NCI-H510A treated with DMSO at 0.1 percent for 48 hours (cell line): ENCODE measurements around the gene RHOH.
"Not testable (repeated sequence)": the region's sequence is repeated elsewhere in the genome, so short reads cannot be mapped to it uniquely, and the experiment has no call there.

ENCODE experiments used
- DNase-seq: peaks from one replicate; lab custom pipeline; 2025; lab: John Stamatoyannopoulos, UW

Gene RHOH

DNA sequence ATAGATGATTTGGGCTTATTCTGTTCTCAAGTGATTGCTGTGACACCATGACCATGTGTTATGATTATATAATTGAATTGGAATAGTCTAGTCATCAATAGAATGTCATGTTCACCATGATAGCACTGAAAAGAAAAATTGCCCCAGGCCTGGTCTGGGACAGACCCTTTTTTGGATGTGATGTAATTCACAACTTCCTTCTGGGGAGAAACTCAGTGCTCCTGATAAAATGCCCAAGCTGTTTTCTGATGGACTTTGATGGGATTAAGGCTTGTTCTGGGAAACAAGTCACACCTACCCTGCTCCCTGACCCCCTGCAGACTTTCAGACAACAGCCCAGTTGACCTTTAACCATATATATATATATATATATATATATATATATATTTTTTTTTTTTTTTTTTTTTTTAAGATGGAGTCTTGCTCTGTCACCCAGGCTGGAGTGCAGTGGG, 65.3 kb downstream of the RHOH start:
- no peak for DNase-seq

DNA sequence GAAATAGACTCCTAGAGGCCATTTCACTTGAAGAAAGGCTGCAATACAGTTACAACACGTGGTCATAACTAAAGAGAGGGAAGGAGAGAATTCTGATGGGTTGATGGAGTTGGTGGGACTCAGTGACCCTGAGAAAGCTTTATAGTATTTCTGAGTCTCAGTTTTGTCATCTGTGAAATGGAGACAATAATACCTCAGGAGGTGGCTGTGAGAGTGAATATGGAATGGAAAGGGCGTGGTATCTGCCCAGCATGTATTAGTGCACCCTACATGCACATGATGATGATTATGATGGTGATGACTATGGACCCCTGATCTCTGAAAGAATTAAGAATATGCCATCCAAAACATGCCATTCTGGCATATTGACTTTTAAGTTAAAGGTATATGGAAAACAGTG, 66.0 kb downstream of the RHOH start:
- no peak for DNase-seq

DNA sequence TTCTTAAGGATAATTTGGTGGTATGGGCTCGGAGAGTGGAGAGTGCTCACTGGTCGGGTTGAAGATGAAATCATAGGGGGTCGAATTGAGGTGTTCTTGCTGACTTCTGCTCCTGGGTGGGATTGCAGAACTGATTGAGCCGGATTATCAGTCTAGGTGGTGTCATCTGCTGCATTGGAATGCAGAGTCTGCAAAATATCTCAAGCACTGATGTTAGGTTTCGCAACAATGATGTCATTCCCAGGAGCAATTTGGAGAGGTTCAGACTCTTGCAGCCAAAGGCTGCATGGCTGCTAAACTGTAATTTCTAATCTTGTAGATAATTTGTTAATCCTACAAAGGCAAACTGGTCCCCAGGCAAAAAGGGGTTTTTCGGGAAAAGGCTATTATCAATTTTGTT, 67.7 kb downstream of the RHOH start:
- no peak for DNase-seq

DNA sequence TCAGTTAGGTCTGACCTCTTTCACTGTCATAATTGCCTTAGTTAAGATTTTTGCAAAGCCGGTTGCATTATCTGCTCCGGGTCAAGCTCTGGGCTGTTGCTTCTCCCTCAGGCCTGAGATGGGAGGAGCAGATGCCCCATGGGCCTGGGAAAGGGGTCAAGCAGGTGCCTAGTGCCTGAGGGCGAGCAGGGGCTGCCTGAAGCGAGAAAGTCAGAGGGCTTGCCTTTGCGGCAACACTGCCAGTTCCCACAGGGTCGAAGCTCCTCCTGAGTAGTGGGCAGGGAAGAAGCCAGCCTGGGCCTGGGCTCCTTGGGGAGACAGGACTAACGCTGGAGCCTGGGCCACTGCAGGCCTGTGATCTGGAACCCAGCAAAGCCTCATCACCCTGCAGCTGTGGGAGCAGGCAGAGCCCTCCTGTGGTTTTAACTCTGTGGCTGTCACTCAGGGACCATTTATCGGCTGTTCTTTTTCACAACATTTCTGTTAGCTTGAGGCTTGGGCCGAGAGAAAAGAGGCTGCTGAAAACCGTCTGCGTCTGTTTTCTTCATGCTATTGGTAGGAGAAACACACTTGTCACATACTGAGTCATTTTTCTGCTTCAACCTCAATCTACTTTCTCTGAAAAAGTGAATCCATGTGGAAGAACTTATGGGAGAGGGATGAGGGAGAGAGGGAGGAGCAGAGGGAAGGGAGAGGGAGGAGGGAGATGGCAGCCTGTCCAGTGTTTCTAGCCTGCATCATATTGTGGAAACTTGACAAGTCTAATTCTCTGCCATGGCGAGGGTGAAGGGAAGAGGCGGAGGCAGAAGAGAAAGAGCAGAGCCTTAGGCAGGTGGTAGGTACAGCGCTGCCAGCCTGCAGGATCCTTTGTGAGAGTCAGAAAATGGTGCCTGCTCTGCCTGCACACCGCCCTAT, 68.4 kb downstream of the RHOH start:
- peak; percentile 16 for DNase-seq

DNA sequence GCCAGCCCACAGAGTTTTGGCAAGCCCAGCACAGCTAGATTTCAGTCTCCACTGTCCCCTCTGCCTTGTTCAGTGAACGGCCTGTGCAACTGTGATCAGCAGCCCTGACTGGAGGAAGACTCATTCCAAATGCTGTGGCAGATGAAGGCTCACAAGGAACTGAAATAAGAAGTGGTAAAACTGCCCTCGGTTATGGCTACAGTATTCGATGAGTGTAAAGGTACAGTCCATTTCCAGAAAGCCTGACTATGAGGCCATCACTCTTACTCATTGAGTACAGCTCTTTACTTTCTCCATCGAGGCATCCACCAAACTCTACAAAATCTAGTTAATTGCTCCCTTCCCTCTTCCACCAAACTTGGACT, 69.1 kb downstream of the RHOH start:
- DNase-seq, result no peak

DNA sequence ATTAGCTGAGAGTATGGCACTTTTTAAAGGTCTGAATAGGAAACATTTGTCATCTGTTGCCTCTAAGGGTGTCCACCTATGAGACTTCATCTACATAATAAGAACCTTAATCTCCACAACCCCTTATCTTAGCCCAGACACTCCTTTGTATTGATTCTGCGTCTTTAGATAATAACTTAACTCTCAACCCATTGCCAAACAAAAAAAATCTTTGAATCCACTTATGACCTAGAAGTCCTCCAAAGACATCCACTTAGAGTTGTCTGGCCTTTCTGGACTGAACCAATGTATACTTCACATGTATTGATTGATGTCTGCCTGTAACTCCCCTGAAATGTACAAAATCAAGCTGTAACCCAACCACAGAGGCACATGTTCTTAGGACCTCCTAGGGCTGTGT, 72.3 kb downstream of the RHOH start:
- no peak for DNase-seq

DNA sequence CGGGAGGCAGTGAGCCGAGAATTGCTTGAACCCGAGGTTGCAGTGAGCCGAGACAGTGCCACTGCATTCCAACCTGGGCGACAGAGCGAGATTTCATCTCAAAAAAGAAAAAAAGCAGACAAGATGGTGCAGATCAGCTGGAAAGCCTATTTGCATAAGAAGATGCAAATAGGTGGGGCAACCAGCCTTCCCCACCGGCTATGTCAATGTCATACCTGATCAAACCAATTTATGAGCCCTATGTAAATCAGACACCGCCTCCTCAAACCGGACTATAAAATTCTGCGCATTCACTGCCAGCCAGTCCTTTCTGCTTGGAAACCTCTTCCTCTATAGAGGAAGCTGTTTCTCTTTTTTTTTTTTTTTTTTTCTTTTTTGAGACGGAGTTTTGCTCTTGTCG, 73.8 kb downstream of the RHOH start:
- no peak for DNase-seq

DNA sequence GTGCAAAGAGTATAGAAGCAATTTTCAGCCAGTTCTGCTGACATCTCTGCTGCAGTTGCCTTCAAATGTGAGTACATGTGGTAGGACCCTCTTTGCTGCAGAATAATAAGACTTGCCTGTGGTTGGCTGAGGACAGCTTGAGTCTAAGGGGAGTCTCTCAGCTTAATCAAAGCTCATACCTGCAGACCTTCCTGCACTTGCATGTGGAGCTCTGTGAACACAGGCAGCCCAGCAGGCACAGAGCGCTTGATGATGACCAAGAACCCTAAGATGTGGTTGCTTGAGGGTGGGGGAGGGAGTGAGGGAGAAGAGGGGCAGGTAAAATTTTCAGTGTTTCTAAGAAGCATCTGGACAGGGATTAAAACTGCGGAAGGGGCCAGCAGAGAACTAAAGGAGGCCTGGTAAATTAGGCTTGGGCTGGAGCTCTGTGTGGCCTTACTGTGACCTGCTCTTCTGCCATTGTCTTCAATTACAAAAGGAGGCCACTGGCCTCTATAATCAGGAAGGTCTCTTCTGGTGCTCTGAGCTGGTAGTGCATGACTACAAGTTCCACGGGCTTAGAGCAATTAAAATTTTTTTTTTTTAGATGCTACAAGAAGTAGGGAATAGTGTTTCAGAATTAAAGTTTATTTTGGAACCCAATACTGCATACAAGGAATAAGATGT, 78.4 kb downstream of the RHOH start:
- DNase-seq, result no peak

DNA sequence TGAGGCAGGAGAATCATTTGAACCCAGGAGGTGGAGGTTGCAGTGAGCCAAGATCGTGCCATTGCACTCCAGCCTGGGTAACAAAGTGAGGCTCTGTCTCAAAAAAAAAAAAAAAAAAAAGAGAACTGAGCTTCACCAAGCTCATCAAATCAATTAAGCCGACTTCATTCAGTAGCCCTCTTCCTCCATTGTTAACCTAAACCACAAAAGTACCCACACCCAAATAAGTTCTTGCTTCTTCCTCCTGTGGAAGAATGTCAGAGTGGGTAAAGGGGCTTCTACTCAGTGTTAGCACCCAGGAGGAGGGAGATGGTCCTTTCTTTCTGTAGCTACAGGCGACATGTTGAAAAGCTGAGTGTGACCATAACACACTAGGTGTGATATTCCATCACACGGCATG, 79.7 kb downstream of the RHOH start:
- DNase-seq, result no peak

DNA sequence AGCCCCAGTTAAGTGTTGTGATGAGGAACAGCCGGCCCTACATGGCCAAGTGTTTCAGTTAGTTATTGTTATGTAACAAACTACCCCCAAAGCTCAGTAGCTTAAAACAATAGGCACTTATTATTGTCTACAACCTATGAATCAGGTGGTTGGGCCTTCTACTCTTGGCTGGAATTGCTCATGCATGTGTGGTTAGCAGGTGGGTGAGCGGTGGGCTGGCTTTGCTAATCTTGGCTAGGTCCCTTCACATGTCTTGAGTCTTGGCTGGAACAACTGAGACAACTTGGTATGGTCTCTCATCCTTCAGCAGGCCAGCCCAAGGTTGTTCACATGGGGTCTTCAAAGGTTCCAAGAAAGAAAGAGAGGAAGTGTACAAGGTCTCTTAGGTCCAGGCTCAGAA, 83.8 kb downstream of the RHOH start:
- DNase-seq, result no peak

DNA sequence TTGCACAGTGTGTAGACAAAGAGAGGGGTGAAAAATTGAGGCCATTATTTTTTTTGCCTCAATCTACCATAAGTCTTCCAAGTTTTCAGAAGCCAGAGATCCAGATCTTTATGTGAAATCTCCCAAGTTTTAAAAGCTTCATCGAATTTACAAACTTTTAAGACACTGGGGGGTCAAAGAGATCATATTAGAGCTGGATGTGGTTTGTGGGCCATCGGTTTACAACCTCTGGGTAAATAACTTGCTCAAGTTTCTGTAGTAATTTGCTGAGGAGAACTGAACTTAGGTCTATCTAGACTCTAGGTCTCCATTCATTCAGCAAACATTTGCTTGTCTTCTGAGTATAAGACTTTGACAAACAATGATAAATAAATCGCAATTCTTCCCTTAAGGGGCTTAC, 84.3 kb downstream of the RHOH start:
- no peak for DNase-seq

DNA sequence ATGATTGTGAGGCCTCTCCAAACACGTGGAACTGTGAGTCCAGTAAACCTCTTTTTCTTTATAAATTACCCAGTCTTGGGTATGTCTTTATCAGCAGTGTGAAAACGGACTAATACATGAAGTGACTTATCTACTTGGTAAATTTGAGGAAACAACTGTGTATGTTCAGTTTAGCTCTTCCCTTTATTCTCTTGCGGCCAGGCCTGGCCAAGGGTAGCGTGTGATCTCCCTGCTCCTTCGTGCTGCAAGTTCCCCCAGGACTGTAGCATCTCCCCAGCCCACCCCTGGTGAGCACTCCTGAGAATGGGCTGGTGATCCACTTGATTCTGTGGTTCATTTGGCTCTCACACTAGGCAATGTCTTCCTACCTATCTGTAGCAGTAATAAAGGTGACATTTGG, 85.1 kb downstream of the RHOH start:
- DNase-seq, result no peak

DNA sequence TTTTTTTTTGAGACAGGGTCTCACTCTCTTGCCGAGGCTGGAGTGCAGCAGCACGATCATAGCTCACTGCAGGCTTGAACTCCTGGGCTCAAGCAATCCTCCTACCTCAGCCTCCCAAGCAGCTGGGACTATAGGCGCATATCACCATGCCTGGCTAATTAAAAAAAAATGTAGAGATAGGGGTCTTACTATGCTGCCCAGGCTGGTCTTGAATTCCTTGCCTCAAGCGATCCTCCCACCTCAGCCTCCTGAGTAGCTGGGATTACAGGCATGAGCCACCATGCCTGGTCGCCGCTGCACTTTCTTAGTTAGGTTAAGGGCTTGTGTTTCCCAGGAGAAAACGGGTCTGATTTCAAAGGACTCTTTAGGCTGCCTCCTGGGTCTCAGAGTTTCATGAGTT, 86.0 kb downstream of the RHOH start:
- DNase-seq, result not testable (repeated sequence)

DNA sequence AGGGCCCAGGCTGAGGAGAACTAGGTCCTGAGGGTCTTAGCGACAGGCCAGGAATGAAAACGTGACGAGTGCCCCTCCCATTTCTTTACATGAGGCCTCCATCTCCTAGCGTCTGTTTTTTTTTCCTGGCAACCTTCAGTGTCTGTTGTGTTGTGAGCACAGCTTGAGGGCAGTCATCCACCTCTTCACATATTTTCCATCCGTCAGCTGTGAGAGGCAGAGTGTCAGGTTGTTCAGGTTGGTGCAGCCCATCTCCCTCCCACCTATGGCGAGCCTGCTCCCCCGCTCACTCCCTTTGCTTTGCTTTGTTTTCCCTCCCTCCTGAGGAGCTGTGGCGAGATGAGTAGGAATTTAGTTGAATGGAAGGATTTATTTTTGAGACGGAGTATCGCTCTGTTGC, 86.6 kb downstream of the RHOH start:
- DNase-seq, result no peak

DNA sequence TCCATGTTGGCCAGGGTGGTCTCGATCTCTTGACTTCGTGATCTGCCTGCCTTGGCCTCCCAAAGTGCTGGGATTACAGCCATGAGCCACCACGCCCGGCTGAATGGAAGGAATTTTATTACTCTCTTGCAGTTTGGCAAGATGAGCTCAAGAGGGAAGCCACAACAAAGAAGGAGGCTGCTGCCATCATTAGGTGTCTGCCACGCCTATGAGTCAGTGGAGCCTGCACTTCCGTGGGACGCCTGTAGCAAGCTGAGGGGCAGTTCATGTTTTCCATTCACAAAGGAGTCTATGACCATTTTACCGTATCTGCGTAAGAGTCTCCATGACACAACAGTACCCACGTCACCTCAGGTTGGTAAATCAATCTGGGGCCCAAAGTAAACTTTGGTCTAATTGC, 87.1 kb downstream of the RHOH start:
- DNase-seq, result no peak

DNA sequence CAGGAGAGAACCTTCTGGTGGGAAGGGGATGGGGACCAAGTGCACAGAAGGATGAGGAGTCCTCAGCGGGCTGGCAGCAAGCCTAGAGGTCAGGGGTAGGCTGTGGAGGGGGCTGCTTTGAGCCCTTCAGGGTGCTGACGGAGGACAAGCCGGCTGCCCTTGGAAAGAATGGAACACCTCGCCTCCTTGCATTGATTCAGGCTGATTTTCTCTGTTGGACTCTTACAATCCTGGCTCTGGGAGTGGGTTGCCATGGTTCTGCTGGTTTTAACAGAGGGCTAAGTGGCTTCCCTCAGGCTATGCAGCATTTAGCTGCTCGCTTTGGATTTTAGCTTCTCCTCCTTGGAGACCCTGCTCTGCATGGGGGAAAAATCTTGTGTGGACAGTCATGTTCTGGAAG, 88.9 kb downstream of the RHOH start:
- no peak for DNase-seq

DNA sequence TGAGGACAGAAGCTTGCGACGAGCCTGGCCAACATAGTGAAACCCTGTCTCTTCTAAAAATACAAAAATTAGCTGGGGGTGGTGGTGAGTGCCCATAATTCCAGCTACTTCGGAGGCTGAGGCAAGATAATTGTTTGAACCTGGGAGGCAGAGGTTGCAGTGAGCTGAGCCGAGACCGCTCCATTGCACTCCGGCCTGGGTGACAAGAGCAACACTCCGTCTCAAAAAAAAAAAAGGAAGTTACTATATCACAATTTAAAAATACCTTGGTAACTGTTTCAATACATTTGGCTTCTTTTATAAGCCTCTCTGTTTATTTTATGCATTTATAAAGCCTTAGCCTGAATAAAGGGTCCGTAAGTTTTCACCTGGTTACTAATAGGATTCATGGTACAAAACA, 91.7 kb downstream of the RHOH start:
- DNase-seq, result no peak

DNA sequence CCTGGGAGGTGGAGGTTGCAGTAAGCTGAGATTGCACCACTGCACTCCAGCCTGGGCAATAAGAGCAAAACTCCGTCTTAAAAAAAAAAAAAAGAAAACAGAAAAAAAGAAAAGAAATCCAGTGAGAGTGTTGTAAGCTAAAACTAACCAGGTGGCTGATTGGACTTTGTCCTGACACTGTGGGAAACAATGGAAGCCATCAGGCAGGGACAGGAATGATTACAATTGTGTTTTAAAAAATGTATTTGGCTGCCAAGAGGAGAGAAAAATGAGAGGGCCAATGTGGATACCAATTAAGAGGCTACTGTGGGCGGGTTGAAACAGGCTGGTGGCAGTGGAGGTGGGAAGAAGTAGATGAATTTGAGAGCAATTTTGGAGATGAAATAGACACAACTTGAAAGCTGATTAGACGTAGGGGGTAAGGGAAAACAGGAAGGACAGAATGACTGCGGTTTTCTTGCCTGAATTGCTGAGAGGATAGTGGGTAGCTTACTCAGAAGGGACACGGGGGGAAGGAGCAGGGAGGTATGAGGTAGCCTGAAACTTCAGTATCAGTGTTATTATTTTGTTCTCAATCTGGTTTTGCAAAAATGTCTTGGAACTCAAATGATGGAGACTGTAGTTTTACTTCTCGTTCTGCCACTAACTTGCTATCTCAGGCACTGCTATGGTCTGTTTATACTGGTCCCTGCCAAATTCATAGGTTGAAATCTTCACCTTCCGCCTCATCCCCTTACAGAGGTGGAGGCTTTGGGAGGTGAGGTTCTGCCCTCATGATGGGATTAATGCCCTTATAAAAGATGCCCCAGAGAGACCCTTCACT, 92.7 kb downstream of the RHOH start:
- DNase-seq, result no peak

DNA sequence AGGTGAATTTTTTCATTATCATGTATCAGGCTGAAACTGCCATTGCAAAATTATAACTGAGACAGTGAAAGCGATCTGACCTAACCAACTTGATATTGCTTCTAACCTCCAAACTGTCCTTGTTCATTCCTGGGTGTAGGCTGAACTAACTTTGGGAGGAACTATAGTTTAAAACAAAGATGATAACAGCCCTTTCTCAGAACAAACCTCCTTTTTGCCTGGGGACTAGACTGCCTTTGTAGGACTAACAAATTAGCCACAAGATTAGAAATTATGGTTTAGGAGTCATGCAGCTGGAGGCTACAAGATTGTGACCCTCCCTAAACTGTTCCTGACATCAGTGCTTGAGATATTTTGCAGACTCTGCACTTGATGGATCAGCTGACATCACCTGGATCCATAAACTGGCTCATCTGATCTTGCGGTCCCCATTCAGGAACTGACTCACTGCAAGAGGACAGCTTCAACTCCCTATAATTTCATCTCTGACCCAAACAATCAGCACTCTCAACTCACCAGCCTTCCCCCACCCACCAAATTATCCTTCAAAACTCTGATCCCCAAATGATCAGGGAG, 93.9 kb downstream of the RHOH start:
- DNase-seq, result not testable (repeated sequence)

DNA sequence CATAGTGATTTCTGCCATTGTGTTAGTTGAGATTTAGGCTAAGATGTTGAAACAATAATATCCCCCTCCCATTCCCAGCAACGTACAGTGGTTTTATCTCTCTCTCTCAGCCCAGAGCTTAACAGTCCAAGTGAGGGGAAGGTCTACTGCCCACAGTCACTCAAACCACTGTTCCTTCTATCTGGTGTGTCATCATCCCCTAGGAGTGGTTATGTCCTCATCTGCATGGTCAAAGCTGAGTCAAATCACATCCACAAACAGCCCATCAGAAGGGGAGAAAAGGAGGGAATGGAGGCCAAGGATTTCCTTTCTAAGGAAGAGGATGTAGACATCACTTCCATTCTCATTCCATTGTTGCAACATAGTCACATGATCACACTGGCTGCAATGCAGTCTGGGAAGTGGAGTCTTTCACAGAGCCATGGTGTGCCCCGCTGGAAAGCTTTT, 95.5 kb downstream of the RHOH start:
- DNase-seq, result no peak

DNA sequence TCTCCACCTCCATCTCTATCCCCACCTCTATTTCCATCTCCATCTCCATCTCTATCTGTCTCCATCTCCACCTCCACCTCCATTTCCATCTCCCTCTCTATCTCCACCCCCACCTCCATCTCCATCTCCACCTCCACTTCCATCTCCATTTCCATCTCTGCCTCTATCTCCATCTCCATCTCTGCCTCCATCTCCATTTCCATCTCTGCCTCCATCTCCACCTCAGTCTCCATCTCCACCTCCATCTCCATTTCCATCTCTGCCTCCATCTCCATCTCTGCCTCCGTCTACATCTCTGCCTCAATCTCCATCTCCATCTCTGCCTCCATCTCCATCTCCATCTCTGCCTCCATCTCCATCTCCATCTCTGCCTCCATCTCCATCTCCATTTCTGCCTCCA, 97.5 kb downstream of the RHOH start:
- no peak for DNase-seq

DNA sequence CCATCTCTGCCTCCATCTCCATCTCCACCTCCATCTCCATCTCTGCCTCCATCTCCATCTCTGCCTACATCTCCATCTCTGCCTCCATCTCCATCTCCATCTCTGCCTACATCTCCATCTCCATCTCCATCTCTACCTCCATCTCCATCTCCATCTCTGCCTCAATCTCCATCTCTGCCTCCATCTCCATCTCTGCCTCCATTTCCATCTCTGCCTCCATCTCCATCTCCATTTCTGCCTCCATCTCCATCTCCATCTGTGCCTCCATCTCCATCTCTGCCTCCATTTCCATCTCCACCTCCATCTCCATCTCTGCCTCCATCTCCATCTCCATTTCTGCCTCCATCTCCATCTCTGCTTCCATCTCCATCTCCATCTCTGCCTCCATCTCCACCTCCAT, 98.2 kb downstream of the RHOH start:
- not testable (repeated sequence) for DNase-seq
